ENCODE results near the gene SUMO2. TPM values are rescaled to one million over a fixed set of nuclear protein-coding genes. Genes with fewer than 3 reads are reported as not detected.

Gene SUMO2
- total RNA-seq, 2 experiments from 2014 or later: 286 to 628 TPM

- Histone ChIP-seq H3K4me3 (ENCODE audit: low read depth, low read length, poor library complexity, severe bottlenecking) (no peak overlapping the region), H3K9me3 (ENCODE audit: low read length) (no peaks in the 10 kb centered on the region), H3K27ac (ENCODE audit: low read depth, low read length, poor library complexity, severe bottlenecking) (no peak overlapping the region), H3K36me3 (ENCODE audit: insufficient read depth, low read length) (peaks cover 95% of the 10 kb centered on the region), H3K4me2 (ENCODE audit: low read length) (no peak overlapping the region), H3K79me2 (ENCODE audit: insufficient read depth, low read depth, low read length) (no peaks in the 10 kb centered on the region), H2AFZ (ENCODE audit: low read length) (no peak overlapping the region), H3K9me2 (ENCODE audit: insufficient read depth, low read length) (no peaks in the 10 kb centered on the region), H4K20me1 (ENCODE audit: insufficient read depth, low read length) (no peaks in the 10 kb centered on the region), H3K4me1 (ENCODE audit: insufficient read depth, low read length, poor library complexity, severe bottlenecking) (no peaks in the 10 kb centered on the region)
- intact Hi-C loops (cut with micrococcal nuclease; ENCODE audit: unreplicated experiment): no loop called here
- ChIA-PET CTCF (ENCODE audit: unreplicated experiment) (no interaction called here), POLR2A (interaction anchor here (0.7 to 1.2 kb wide), 3 partner anchors 9 to 78 kb away, joined by 3 read pairs; no protein-coding TSS in a partner anchor)
- BruUV-seq (replicated peaks): no TSS peak
- TF ChIP-seq EZH2phosphoT487 (IDR thresholded peaks at IDR 0.05; ENCODE audit: borderline replicate concordance, low read depth, low read length) (no peak), CTCF (conservative IDR thresholded peaks at IDR 0.05; ENCODE audit: low read length) (no peak)
- no peak for DNase-seq (ENCODE audit: low spot score)
Measured at GRCh38 chr17:75218131-75218530, 35.4 kb upstream of the SUMO2 start.

GRCh38 chr17:75209061-75209460, 26.3 kb upstream of the SUMO2 start:
- Histone ChIP-seq H4K20me1 (ENCODE audit: insufficient read depth, low read length) (0 out of 2 replicates have a peak, but pooled peaks cover 8% of the 10 kb centered on the region), H3K9me3 (ENCODE audit: low read length) (no peaks in the 10 kb centered on the region), H3K79me2 (ENCODE audit: insufficient read depth, low read depth, low read length) (peaks cover 55% of the 10 kb centered on the region), H3K4me1 (ENCODE audit: insufficient read depth, low read length, poor library complexity, severe bottlenecking) (peaks cover 18% of the 10 kb centered on the region), H3K36me3 (ENCODE audit: insufficient read depth, low read length) (peaks cover 61% of the 10 kb centered on the region), H3K27ac (ENCODE audit: low read depth, low read length, poor library complexity, severe bottlenecking) (no peak overlapping the region), H3K4me3 (ENCODE audit: low read depth, low read length, poor library complexity, severe bottlenecking) (no peak overlapping the region), H3K9me2 (ENCODE audit: insufficient read depth, low read length) (no peaks in the 10 kb centered on the region), H2AFZ (ENCODE audit: low read length) (no peak overlapping the region), H3K4me2 (ENCODE audit: low read length) (no peak overlapping the region)
- intact Hi-C loops (cut with micrococcal nuclease; ENCODE audit: unreplicated experiment): loop anchor here (5.0 kb wide), 1 partner anchor 33 kb away; no protein-coding TSS in a partner anchor
- TF ChIP-seq EZH2phosphoT487 (IDR thresholded peaks at IDR 0.05; ENCODE audit: borderline replicate concordance, low read depth, low read length) (no peak), CTCF (conservative IDR thresholded peaks at IDR 0.05; ENCODE audit: low read length) (no peak)
- TSS peak; percentile 3 for BruUV-seq (replicated peaks)
- DNase-seq (ENCODE audit: low spot score): no peak
- ChIA-PET POLR2A (interaction anchor here (0.5 to 1.0 kb wide), 9 partner anchors 9 to 589 kb away, joined by 3 to 6 read pairs (median 3); no protein-coding TSS in a partner anchor), CTCF (ENCODE audit: unreplicated experiment) (no interaction called here)

- H3K4me3 ChIP-seq (ENCODE audit: low read depth, low read length, poor library complexity, severe bottlenecking): no peak overlapping the region
- no peak for TF ChIP-seq CTCF (conservative IDR thresholded peaks at IDR 0.05; ENCODE audit: low read length)
- no peak for TF ChIP-seq EZH2phosphoT487 (IDR thresholded peaks at IDR 0.05; ENCODE audit: borderline replicate concordance, low read depth, low read length)
- ChIA-PET CTCF (ENCODE audit: unreplicated experiment) (interaction anchor here (2.1 kb wide), 1 partner anchor 32 kb away, joined by 4 read pairs; no protein-coding TSS in a partner anchor), POLR2A (interaction anchor here (0.6 to 1.0 kb wide), 3 partner anchors 19 to 23 kb away, joined by 3 to 7 read pairs (median 5); no protein-coding TSS in a partner anchor)
- H3K79me2 ChIP-seq (ENCODE audit: insufficient read depth, low read depth, low read length): peaks cover 56% of the 10 kb centered on the region
- peaks cover 52% of the 10 kb centered on the region for H3K36me3 ChIP-seq (ENCODE audit: insufficient read depth, low read length)
- peaks cover 19% of the 10 kb centered on the region for H3K4me1 ChIP-seq (ENCODE audit: insufficient read depth, low read length, poor library complexity, severe bottlenecking)
- no peaks in the 10 kb centered on the region for H3K9me3 ChIP-seq (ENCODE audit: low read length)
- BruUV-seq (replicated peaks): no TSS peak
- intact Hi-C loops (cut with micrococcal nuclease; ENCODE audit: unreplicated experiment): loop anchor here (5.0 kb wide), 1 partner anchor 34 kb away; no protein-coding TSS in a partner anchor
- H2AFZ ChIP-seq (ENCODE audit: low read length): no peak overlapping the region
- H3K27ac ChIP-seq (ENCODE audit: low read depth, low read length, poor library complexity, severe bottlenecking): no peak overlapping the region
- DNase-seq (ENCODE audit: low spot score): no peak
- no peak overlapping the region for H3K4me2 ChIP-seq (ENCODE audit: low read length)
- 0 out of 2 replicates have a peak, but pooled peaks cover 8% of the 10 kb centered on the region for H4K20me1 ChIP-seq (ENCODE audit: insufficient read depth, low read length)
- no peaks in the 10 kb centered on the region for H3K9me2 ChIP-seq (ENCODE audit: insufficient read depth, low read length)
Measured at GRCh38 chr17:75208161-75208560, 25.4 kb upstream of the SUMO2 start.

Measured in OCI-LY7 (cell line).